Measurements from ENCODE around the gene CNP. TPM values are rescaled to one million over a fixed set of nuclear protein-coding genes. Genes with fewer than 3 reads are reported as not detected.

Gene CNP
- total RNA-seq, 1 experiment from 2014 or later: 66.7 TPM

DNA sequence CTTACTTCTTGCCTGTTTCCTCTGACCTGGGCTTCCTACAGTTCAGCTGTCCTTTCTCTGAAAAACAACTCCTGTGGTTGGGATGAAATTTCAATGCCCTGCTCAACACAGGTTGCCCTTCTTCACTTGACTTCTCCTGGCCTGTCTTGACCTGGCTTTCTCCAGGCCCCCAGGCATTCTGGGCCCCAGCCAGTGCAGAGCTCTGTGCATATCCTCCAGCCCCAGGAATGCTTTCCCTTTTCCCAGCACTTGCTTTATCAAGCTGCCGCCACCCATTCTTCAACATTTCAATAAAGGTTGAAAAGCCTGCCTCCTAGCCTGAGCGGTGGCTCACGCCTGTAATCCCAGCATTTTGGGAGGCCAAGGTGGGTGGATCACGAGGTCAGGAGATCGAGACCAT, 25.4 kb upstream of the CNP start:
- DNase-seq (ENCODE audit: low read depth): no peak

DNA sequence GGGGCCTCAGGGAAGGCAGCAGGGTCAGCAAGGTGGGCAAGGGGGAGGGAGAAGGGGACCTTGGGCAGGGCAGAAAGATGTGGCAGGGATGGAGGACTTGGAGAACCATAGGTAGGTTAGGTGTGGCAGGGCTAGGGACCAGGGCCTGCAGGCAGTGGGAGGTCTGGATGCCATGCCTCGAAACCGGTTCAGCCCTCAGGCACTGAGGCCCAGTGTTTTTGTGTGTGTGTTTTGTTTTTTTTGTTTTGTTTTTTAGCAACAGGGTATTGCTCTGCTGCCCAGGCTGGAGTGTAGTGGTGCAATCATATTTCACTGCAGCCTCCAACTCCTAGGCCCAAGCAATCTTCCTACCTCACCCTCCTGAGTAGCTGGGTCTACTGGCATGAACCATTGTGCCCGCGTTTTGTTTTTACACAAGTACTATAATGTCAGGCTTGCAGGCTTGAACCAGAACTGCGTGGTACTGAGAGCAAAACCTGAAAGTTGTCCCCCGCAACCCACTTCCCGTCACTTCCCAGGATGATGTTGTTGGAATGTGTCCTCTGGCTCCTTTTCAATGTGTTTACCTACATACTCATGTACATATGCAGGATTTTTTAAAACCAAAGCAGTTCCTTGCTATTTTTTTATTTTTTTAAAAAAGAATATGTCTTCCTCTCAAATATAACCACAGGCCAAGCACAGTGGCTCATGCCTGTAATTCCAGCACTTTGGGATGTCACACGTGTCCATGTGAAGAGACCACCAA, 23.8 kb upstream of the CNP start:
- DNase-seq (ENCODE audit: low read depth): no peak

DNA sequence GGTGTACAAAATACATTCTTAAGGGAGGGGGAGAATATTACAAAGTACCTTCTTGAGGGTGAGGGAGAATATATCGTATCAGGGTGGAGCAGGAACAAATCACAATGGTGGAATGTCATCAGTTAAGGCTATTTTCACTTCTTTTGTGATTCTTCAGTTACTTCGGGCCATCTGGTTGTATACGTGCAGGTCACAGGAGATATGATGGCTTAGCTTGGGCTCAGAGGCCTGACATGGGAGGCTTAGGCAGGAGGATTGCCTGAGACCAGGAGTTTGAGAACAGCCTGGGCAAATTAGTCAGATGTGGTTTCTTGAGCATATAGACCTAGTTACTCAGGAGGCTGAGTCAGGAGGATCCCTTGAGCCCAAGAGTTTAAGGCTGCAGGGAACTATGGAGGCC, 23.1 kb upstream of the CNP start:
- DNase-seq (ENCODE audit: low read depth): no peak

DNA sequence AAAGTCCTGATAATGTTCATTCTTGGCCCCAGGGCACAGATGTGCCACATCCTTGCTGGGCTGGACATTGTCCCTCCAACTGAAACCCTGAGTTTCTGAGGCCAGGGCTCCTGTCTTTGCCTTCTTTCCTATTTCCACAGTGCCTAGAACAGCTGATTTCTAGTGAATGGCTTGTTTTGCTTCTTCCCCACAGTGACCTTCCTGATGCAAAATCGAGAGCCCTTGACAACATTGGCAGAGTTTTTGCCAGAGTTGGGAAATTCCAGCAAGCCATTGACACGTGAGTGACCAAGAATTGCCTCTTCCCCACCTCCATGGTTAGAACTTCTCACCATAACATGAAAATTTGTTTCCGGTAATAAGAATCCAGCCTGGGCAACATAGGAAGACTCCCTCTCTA, 21.7 kb upstream of the CNP start:
- DNase-seq (ENCODE audit: low read depth): no peak

DNA sequence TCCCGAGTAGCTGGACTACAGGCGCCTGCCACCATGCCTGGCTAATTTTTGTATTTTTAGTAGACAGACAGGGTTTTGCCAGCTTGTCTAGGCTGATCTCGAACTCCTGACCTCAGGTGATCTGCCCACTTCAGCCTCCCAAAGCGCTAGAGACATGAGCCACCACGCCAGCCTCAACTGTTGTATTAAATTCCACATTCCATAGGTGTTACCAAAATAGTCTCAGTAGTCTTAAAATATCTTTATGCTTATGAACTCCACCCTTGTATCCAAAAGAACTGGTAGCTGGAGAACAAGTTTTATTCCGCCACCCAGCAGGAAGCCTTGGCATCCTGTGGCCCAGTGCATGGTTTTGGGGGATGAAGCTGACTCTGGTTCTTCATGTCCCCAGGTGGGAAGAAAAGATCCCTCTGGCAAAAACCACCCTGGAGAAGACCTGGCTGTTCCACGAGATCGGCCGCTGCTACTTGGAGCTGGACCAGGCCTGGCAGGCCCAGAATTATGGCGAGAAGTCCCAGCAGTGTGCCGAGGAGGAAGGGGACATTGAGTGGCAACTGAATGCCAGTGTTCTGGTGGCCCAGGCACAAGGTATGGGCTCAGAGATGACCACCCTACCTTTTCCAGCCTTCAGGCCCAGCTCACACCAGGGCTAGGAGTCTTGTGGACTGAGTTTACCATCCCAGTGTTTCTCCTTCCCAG, 17.7 kb upstream of the CNP start:
- DNase-seq (ENCODE audit: low read depth): no peak

DNA sequence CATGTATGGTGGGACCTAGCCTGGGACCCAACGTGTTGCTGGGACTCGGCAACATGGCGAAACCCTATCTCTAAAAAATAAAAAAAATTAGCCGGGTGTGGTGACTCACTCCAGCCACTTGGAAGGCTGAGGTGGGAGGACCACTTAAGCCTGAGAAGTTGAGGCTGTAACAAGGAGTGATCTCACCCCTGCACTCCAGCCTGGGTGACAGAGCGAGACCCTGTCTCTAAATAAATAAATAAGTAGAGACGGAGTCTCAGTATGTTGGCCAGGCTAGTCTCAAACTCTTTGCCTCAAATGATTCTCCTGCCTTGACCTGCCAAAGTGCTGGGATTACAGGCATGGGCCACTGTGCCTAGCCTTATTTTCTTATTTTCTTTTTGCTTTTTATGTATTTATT, 10.1 kb upstream of the CNP start:
- peak; percentile 31 for DNase-seq (ENCODE audit: low read depth)

DNA sequence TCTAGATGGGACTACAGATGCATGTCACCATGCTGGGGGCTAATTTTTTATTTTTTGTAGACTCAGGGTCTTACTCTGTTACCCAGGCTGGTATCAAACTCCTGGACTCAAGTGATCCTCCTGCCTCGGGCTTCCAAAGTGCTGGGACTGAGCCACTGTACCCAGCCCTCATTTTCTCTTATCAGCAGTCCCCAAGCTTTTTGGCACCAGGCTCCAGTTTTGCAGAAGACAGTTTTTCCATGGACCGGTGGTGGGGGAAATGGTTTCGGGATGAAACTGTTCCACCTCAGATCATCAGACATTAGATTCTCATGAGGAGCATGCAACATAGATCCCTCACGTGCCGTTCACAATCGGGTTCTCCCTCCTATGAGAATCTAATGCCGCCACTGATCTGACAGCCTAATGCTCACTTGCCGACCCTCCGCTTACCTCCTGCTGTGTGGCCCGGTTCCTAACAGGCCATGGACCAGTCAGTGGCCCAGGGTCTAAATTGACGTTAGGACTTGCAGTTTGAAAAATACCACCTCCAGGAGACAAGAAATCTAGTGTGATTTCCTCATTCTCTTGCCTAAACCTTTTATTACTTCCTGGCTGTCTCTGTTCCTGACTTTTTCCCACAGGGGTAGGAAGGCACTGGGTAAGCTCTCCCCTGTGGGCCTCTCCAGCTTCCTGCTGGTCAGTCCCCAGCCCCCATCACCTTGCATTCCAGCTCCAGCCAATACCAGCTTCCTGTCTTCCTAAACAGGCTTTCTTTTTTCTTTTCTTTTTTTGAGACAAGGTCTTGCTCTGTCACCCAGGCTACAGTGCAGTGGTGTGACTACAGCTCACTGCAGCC, 9.3 kb upstream of the CNP start:
- DNase-seq (ENCODE audit: low read depth): peak; percentile 77

DNA sequence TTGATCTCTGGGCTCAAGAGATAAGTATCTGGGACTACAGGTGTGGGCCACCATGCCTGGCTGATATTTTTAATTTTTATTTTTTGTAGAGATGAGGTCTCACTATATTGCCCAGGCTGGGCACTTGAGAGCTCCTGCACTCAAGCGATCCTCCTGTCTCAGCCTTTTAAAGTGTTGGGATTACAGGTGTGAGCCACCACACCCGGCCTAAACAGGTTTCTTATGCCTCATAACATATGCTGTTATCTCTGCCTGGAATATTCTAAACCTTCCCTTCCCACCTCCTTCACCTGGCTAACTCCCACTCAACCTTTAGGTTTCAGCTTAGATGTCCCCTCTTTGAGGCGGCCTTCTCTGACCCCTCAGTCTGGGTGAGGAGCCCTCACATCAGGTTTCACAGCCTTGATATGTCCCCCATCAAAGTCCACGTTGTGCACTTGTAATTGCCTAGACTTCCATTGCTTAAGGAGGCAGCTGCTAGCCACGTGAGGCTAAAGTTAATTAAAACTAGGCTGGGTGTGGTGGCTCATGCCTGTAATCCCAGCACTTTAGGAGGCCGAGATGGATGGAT, 8.6 kb upstream of the CNP start:
- DNase-seq (ENCODE audit: low read depth): no peak

DNA sequence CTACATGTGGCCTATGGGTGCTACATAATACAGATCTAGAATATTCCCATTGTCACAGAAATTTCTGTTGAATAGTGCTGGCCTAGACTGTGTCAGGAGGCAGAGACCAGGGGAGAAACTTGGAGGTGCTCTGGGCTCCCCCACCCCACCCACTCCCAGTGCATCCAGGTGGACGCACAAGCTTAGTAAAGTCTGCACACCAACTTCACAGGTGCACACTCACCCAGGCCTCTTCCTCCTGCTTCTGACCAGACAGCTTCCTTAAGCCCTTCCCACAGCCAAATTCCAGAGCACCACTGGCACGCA, 7.6 kb upstream of the CNP start:
- DNase-seq (ENCODE audit: low read depth): no peak

DNA sequence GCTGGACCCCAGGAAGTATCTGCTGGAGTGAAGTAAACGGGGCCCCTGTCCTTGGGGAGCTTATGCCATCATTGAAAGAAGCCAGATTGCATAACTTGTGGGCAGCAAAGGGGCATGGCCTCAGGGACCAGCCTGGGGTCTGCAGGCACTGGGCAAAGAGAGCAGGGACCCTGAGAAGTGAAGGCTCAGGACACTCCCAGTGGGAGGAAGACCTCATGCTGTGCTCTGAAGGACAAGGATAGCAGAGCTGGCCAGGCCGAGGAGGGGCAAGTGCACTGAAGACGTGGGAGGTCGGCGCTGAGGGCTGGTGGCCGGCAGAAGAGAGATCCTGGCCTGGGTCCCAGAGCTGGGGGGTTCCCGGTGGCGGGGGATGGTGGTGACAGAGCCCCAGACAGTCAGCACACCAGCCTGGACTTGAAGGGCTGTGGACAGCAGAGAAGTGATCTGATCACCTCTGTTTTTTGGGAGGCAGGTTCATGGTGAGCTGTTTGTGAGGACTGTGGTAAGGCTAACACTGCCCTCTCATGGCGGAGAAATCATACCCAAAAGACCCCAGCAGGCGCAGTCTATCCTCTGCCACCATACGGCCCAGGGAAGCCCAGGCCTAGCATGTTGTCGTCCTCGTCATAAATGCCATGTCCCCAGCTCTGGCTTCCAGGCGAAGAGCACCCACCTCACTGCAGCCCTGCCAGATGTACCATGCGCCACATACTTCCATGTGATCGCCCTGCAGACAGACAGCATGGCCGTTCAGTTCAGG, 7.1 kb upstream of the CNP start:
- DNase-seq (ENCODE audit: low read depth): peak; percentile 78

DNA sequence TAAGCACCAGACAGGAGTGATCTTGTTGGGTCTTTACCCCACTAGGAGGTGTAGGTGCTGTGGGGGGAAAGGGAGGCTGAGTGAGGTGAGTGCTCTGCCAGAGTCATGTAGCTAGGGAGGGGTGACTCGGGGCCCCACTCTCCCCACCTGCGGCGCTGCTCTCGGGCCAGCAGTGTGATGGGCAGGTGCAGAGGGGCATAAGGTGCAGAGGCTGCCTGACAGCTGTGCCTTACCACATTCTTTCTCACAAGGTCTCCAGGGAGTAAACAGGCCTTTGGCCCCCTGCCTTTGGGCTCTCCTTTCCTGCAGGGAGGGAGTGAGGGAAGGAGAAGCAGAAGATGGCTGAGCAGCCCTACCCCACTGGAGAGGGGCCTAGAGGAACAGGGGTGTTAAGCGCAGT, 4.5 kb upstream of the CNP start:
- DNase-seq (ENCODE audit: low read depth): no peak

DNA sequence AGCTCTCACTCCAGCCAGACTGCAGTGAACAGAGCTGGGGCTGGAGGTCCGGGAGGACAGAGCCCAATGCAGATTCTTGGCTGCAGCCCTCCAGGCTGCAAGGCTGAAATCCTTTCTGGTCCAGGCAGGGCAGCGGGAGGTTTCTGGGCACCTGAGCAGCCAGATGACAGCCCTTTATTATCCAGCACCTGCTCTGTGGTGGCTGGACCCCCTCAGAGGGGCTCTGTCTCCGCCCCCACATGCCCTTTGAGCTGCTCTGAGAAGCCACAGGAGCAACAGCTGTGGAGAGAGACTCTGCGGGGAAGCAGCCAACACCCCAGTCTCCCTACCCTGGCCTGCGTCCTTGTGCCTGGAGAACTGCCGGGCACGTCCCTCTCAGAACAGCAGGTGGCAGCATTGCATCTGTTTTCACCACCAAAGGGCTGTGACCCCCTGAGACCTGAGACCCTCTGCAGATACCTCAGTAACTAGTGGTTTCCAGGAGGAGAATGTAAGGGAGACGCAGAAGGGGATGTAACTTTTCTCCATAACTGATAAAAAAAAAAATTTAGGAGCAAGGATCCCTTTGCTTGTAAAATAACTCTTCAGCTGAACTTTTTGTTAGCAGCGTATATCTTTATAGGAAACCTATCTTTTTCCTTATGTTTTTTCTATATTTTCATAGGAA, 3.7 kb upstream of the CNP start:
- DNase-seq (ENCODE audit: low read depth): peak; percentile 54

DNA sequence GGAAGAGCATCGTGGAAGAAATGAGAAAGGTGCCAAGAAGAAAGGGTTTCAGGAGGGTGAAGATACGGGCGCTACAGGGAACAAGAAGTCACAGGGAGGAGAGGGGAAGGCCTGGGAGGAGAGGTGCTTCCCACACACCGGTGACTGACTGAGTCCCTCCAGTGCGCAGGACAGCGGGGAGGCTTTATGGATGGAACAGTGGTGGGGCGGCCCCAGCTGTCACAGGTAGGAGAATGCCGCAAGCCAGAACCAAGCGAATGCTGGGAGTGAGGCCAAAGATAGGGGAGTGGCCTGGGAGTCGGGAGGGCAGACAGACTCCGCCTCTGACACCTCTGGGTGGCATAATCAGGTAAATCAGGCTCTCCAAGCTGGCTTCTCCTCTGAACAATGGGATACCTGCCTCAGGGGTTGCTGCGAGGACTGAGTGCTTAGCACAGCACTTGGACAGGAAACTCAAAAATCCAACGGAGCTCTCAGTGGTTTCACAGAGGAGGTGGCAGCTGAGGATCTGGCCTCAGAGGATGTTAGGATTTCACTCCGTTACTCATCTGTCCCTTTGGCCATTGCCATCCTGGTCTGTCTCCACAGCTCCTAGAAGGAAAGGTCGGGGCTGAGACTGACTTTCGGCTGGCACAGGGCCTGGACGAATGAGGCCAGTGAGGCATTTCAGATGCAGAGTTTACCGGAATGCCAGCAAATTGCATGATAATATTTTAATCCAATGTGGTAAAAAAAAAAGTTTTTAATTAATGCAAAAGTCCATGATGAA, 717 bp upstream of the CNP start:
- DNase-seq (ENCODE audit: low read depth): peak; percentile 46

DNA sequence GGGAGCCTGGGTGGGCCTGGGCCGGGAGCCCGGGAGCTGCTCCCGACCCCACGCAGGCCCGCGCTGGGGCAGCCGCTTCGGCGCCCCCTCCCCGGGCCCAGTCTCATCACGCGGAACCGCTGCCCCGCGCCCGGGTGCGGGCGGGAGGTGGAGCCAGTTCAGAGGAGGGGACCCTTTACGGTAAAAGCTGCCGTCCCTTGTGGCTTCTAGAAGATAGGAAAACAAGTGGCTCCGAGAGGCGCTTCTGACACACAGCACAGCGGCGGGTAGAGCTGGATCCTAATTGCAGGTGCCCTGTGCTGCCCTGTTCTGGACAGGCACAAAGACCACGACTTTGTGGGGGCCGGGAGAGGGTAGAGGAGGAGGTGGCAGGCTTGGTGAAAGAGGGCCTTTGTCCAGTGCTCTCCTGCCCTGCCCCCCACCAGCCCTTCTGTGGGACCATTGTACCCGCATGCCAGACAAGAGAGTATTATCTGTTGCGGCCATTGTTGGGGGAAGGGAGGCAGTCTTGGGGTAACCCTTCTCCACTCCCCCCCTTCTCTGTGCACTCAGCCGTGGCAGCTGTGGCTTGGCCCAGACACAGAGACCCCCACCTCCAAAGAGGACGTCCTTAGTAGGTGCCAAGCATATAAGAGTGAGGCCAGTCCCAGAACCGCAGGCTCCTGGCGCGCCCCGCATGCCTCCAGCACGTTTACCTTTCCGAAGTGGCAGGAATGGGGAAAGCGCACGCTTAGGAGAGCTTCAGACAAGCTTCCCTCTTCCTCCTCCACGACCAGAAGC, 736 bp downstream of the CNP start:
- DNase-seq (ENCODE audit: low read depth): no peak

DNA sequence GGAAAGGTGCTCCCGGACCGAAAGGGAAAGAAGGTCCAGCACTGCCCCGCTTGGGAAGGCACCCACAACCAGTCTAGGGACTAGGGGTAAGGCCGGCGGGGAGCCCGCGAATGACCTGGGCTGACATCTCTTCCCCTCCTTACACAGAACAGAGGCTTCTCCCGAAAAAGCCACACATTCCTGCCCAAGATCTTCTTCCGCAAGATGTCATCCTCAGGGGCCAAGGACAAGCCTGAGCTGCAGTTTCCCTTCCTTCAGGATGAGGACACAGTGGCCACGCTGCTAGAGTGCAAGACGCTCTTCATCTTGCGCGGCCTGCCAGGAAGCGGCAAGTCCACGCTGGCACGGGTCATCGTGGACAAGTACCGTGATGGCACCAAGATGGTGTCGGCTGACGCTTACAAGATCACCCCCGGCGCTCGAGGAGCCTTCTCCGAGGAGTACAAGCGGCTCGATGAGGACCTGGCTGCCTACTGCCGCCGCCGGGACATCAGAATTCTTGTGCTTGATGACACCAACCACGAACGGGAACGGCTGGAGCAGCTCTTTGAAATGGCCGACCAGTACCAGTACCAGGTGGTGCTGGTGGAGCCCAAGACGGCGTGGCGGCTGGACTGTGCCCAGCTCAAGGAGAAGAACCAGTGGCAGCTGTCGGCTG, 1.5 kb downstream of the CNP start:
- no peak for DNase-seq (ENCODE audit: low read depth)

DNA sequence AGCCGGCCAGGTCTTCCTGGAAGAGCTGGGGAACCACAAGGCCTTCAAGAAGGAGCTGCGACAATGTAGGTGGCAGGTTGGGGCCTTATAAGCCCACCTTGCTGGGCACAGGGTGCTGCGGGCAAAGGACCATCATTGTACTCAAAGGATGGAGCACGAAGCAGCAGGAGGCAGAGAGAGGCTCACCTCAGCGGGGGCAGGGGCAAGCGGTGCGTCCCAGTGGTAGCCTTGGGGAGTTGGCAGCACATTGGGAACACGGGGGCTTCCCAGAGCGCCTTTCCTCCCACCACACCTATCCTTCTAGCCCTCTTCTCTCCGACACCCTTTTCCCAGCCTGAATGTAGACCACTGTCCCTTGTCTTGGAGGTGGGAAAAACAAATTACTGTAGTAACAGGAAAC, 2.1 kb downstream of the CNP start:
- no peak for DNase-seq (ENCODE audit: low read depth)

DNA sequence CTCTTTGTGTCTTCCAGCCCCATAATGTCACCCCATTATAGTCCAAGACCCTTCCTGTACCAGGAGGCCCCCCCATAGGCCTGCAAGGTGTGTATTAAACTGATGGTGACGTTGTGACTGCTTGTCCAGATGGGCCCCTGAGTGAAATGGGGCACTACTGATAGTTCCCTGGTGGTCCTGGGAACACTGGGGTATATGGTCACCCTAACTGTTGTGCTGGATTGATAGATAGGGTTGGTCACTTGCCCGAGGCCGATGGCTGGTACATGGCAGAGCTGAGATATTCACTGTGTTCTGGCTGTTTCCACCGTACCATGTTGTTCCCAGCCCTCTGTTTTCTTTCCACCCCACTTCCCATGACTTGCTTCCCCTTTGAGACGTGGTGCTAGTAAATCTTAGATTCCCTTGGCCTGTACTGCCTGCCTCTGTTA, 4.3 kb downstream of the CNP start:
- no peak for DNase-seq (ENCODE audit: low read depth)

DNA sequence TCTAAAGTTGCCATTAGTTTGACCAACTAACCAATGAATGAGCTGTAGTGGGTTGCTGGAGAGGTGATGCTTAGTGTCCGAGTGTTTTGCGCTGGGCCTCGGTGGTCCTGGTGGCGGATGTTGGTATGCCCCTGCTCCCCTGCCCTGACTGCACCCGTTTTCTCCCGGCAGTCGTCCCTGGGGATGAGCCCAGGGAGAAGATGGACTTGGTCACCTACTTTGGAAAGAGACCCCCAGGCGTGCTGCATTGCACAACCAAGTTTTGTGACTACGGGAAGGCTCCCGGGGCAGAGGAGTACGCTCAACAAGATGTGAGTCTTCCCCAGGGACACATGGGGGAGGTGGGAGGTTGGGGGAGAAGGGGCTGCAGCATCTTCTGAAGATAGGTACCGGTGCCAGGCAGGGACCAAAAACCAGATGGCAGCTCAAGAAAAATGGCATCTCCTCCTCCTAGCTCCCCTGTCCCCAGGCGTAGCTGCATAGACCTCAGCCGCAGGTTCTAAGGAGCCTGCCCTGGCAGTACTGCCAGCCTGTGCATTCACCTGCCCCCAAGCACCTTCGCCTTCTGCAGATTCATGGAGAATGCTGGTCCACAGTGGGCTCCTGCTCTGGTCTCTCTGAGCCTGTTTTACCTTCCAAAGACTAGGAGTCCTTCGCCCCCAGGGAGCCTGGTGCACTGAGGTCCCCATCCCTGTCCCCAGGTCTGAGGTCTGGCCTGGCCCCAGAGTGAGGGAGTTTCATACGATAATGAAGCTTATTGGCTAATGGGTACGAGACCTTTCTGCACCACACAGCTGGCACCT, 5.3 kb downstream of the CNP start:
- DNase-seq (ENCODE audit: low read depth): no peak
